OCI-M1 (cell line): ENCODE results near the gene CFHR4.
"Not testable (repeated sequence)": the region's sequence is repeated elsewhere in the genome, so short reads cannot be mapped to it uniquely, and the experiment has no call there.

Experiments used
- DNase-seq: peaks from one replicate; lab custom pipeline; 2025; lab: John Stamatoyannopoulos, UW

CFHR4 gene

DNA sequence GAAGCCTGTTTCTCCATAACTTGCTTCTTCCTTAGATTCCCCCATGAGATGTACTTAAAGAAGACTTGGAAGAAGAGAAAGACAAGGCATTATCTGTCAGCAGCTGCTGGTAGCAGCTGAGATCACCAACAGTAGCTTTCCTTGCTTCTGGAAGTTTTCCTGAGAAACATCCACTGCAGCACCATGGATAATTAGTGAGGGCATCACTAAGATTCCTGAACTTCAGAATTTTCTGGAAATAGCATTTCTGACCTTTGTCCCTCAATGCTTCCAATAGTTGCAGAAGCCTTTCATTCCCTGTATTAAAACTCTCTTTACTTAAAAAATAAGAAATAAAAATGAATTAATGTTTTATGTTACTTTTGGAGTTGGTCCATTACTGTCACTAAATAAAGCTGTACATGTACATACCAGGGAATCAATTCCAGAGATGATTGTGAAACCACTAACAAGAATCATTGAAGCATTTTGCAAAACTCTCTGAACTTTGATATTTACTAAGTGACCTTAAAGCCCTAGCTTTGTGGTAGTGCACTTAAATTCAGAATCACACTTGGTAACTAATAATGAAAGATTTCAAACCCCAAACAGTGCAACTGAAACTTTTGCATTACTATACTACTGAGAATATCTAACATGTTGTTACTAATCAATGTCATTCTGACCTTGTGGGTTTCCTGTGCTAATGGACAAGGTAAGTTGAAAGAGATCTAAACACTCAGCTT, at the start of gene CFHR4:
Gene CFHR4 (plus strand): TSS at position 538 of the 725 bp plus-strand sequence. CDS start 99 bp downstream, at position 637.
- DNase-seq: no peak

DNA sequence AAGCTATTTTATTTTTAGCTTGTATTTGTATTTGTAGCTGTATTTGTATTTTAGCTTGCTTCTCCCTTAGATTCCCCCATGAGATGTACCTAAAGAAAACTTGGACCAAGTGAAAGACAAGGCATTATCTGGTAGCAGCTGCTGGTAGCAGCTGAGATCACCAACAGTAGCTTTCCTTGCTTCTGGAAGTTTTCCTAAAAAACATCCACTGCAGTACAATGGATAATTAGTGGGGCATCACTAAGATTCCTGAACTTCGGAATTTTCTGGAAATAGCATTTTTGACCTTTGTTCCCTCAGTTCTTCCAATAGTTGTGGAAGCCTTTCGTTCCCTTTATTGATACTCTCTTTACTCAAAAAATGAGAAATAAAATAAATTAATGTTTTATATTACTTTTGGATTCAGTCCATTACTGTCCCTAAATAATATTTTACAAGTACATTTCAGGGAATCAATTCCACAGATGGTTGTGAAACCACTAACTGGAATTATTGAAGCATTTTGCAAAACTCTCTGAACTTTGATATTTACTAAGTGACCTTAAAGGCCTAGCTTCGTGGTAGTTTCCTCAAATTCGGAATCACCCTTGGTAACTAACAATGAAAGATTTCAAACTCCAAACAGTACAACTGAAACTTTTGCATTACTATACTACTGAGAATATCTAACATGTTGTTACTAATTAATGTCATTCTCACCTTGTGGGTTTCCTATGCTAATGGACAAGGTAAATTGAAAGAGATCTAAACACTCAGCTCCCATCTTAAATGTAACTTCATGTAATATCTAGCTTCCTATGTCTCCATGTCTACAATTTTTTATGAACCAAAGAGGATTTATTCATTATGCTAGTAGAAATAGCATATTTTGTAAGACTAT, 38.0 kb upstream of the CFHR4 start:
- not testable (repeated sequence) for DNase-seq

DNA sequence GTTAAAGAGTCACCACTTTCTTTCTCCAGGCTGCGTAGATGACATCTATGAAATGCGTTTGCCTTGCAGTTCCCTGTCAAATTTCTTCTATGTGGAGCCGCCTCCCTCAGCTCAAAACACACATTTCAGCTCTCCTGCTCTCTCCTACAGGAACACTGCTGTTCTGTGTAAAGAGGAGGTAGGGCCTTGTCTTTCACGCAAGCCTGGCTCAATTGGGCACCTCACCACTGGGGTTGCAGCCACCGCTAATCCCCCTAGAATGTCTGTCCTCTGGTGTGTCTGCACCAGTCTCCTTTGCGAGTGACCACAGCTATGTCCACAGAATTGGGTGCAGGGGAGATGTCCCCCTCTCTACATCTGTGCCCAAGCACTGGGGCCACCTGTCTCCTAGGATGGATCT, 31.8 kb upstream of the CFHR4 start:
- no peak for DNase-seq

- DNase-seq: no peak
Measured at GRCh38 chr1:196857188-196857587, 30.7 kb upstream of the CFHR4 start.

DNA sequence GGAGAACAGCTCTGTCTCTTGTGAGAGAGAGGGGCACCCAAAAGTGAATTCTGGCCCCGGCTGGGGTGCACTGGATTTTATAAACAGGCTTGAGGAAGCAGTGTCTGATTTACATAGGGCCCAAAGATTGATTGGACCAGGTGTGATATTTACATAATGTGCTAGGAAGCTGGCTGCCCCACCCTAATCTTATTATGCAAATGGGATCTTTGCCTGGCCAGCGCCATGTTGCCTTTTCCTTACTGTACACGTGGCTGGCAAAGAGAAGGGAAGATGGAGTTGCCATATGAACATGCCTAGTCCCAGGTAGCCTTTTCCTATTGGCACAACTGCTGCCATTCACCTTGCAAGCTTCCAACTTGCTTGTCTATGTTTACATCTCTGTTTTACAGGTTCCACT, 29.0 kb upstream of the CFHR4 start:
- no peak for DNase-seq

DNA sequence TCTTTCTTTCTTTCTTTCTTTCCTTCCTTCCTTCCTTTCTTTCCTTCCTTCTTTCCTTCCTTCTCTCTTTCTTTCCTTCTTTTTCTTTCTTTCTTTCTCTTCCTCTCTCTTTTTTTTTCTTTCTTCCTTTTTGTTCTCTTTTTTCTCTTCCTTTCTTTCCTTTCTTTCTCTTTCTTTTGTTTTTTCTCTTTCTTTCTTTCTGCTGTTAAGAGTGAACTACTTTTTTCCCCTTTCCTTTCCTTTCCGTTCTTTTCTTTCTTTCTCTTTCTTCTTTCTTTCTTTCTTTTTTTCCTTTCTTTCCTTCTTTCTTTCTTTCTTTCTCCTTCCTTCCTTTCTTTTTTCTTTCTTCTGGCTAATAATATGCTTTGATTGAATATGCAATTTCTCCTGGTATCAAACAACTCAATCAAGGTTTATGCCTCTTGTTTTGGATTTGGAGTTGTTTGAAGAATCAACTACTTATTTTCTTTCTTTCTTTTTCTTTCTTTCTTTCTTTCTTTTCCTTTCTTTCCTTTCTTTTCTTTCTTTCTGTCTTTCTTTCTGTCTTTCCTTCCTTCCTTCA, 27.4 kb upstream of the CFHR4 start:
- no peak for DNase-seq

- peak; percentile 55 for DNase-seq
Measured at GRCh38 chr1:196861429-196861828, 26.4 kb upstream of the CFHR4 start.

DNA sequence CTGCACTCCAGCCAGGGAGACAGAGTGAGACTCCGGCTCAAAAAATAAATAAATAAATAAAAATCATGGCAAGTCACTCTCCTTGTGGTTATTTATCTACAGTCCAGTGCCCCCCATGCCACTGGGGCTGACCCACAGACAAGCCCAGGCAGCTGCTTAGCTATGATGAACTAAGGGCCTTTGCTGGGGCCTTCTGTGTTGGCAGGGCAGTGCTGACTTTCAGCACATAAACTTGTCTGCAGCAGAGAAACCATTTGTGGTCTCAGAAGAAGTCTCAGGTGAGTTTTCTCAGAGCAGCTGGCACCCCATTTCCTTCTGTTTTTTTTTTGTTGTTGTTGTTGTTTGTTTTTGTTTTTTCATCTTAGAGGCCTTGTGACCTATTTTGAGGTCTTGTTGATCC, 20.9 kb upstream of the CFHR4 start:
- DNase-seq: no peak

DNA sequence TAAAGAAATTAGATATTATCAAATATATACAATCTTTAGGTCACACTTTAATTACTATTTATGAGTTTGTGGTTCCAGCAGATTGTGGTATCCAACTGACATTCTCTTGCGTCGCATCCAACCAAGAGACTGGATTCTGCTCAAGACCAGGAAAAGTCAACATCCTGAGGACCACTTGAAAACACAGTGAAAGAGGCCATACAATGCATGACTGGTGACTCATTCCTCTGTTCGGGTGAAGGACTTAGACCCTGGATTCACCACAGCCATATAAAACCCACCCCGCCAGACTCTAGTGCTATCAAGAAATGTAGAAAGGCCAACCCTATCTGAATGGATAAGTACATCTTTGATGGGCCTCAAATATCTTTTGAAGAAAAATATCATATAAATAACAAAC, 14.5 kb upstream of the CFHR4 start:
- no peak for DNase-seq

DNA sequence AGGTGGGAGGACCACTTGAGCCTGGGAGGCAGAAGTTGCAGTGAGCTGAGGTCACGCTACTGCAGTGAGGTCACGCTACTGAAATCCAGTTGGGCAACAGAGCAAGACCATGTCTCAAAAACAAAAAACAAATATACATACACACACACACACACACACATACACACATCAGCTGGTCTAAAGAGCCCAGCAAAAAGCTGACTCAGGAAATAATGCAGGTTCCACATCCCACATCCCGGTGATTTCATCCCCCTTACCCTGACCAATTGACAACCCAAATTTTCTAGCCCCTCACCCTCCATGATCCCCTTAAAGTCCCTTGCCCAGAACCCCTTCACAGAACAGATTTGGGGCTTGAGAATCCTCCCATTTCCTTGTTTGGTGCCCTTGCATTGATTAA, 11.9 kb upstream of the CFHR4 start:
- no peak for DNase-seq

GRCh38 chr1:196877964-196878363, 9.9 kb upstream of the CFHR4 start:
- no peak for DNase-seq

DNA sequence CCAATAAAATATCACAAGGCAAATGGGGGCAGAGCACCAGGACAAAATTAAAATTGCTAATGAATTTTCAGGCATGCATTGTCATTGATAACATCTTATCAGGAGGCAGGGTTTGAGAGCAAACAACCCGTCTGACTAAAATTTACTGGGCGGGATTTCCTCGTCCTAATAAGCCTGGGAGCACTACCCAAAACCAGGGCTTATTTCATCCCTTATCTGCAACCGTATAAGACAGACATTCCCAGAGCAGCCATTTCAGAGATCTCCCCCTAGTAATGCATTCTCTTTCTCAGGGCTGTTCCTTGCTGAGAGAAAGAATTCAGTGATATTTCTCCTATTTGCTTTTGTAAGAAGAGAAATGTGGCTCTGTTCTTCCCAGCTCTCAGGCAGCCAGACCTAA, 1.3 kb upstream of the CFHR4 start:
- DNase-seq: peak; percentile 34

- DNase-seq: peak; percentile 37
Measured at GRCh38 chr1:196890668-196891067, 2.8 kb downstream of the CFHR4 start.

DNA sequence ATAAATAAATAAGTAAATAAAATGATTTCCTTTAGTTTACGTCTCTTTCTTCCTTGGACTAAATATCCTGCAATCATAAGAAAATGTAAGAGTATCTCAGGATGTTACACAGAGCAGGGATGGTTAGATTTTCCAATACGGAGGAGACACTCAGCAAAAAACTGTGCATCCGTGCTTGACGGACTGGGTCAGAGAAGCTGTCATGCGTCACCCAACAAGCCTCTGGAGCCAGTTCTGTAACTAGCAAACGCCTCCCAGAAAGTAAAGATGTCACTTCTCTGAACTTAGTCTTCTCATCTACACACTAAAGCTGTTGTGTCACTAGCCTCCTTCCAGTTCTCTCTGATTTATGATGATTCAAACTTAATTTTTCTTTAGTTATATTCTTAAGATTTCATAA, 3.4 kb downstream of the CFHR4 start:
- DNase-seq: no peak

DNA sequence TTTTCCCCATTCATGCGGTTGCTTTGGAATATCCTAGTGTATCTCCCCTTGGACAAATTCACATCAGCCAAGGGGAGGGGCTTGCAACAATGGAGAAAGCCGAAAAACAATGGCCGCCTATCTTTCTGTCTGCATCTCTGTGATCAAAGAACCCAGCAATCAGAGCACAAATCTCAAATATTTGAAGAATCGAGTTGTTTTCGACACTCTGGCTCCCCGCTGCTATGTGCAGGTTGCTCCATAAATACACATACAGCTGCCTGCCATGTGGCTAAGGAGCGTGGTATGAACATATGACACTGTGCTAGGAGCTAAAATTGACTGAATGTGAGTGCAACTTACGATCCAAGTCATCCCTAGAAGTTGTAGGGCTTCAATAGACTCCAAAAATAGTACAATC, 8.5 kb downstream of the CFHR4 start:
- no peak for DNase-seq

GRCh38 chr1:196897158-196897828, 9.4 kb downstream of the CFHR4 start:
- DNase-seq: no peak

GRCh38 chr1:196902344-196902743, 14.5 kb downstream of the CFHR4 start:
- DNase-seq: peak; percentile 23

DNA sequence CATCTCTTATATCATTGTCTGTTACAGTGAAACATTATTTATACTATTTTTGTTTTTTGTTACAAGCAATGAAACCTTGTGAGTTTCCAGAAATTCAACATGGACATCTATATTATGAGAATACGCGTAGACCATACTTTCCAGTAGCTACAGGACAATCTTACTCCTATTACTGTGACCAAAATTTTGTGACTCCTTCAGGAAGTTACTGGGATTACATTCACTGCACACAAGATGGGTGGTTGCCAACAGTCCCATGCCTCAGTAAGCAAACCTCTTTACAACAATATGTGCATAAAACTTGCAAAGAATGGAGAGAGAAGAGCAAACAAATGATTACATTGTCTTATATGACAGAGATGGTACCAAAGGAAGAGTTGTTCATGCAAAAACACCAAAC, 22.4 kb downstream of the CFHR4 start:
- peak; percentile 11 for DNase-seq

DNA sequence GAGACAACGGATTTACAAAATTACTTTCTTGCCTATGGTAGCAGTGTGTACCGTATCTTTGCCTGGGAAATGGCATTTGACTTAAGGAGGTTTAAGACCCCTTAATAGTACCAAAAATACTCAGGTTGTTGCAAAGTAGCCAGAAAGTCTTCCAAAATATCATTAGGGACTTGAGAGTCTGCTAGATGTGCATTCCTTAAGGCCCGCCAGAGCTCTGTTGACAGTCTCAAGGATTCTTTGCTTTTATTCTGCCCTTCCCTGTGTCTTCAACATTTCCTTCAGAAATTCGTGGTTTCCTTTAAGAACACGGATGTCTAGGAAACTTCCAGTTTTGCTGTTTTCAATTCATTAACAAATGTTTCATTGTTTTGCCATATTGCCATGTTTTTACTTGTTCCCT, 24.4 kb downstream of the CFHR4 start:
- not testable (repeated sequence) for DNase-seq

- DNase-seq: not testable (repeated sequence)
Measured at GRCh38 chr1:196926839-196927238, 39.0 kb downstream of the CFHR4 start.

DNA sequence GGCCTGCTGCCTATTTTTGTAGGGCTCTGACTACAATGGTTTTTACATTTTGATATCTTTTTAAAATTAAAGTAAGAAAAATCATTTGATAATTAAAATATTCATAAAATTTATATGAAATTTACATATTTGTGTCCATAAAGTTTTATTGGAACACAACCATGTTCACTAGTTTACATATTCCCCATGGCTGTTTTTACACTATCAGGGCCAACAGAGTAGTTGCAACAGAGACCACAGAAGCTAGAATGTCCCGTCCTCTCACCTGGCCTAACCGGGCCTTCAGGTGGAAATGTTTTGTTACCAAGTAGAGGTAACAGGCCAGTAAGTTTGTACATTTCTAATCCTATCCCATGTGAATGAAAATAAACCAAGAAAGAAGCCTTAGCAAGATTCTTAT, 45.0 kb downstream of the CFHR4 start:
- not testable (repeated sequence) for DNase-seq

GRCh38 chr1:196933531-196934189, 45.8 kb downstream of the CFHR4 start:
- no peak for DNase-seq
